A549 (cell line): Measurements from ENCODE around the gene LACTB. TPM values are rescaled to one million over a fixed set of nuclear protein-coding genes. Genes with fewer than 3 reads are reported as not detected.

Experiments
- ATAC-seq, 2 experiments: fragments of 200-7000 bp in 1 of 2; fragments of >200 bp in 1 of 2; cut with Nextera tagmentation in 1 of 2; cut with Tn5 transposase in 1 of 2; 3 replicates each; pipeline versions ENCODE4 v1.8.0 to v1.9.1; 2018 to 2020; ENCODE audit warnings: mild to moderate bottlenecking in 1 of 2, moderate library complexity in 1 of 2
- CTCF ChIA-PET: fragments of 300-600 bp; sonication (Branson Sonifier 250); formaldehyde crosslinking; extraction: SDS; loops from one replicate; lab custom pipeline; 2021; ENCODE audit warnings: antibody characterized with exemption, inconsistent platforms; lab: Yijun Ruan, JAX
- POLR2A ChIA-PET: fragments of 350-600 bp; formaldehyde crosslinking; extraction: SDS; loops from one replicate; lab custom pipeline; 2021; ENCODE audit warnings: antibody characterized with exemption, inconsistent platforms; lab: Yijun Ruan, JAX
- DNase-seq, 2 experiments: peaks; one replicate each; pipeline versions ENCODE4 v3.0.0 to v3.0.0-alpha.2; 2011 to 2016; ENCODE audit warnings: low read depth in 1 of 2, low spot score in 1 of 2
- FAIRE-seq: peaks from 2 replicates; lab custom pipeline; 2011; peaks lifted over from hg19 to GRCh38; lab: Jason Lieb, UNC
- H3K27ac ChIP-seq, 2 experiments: fragments of >200 bp; sonication (Bioruptor Twin); formaldehyde crosslinking; 3 replicates each; pipeline ENCODE4 v1.5.1; 2016 to 2017
- H3K4me1 ChIP-seq: fragments of >200 bp; sonication (Bioruptor Twin); formaldehyde crosslinking; 3 replicates; pipeline ENCODE4 v1.6.1; 2016
- H3K4me2 ChIP-seq: fragments of >200 bp; sonication (Bioruptor Twin); formaldehyde crosslinking; 3 replicates; pipeline ENCODE4 v1.6.1; 2016
- H3K4me3 ChIP-seq: fragments of >200 bp; sonication (Bioruptor Twin); formaldehyde crosslinking; 3 replicates; pipeline ENCODE4 v1.5.1; 2016
- H3K9me3 ChIP-seq: fragments of >200 bp; sonication (Bioruptor Twin); formaldehyde crosslinking; 3 replicates; pipeline ENCODE4 v1.6.1; 2016
- BHLHE40 ChIP-seq: IDR thresholded peaks from 2 replicates; pipeline ENCODE4 v1.6.1; 2012; ENCODE audit warnings: low read depth, low read length, inconsistent platforms
- CBX2 ChIP-seq: fragments of 200-600 bp; sonication (generic); IDR thresholded peaks from 2 replicates; pipeline ENCODE4 v1.6.1; 2016; ENCODE audit warnings: low read depth, mild to moderate bottlenecking, borderline replicate concordance
- CEBPB ChIP-seq, 2 experiments: fragments of >200 bp in 1 of 2; sonication (Bioruptor Twin) in 1 of 2; formaldehyde crosslinking in 1 of 2; IDR thresholded peaks; 2 replicates each; pipeline ENCODE4 v1.6.1; 2012 to 2016
- ELK1 ChIP-seq: fragments of 150-350 bp; IDR thresholded peaks from 2 replicates; pipeline ENCODE4 v1.6.1; 2014; ENCODE audit warnings: low read depth, mild to moderate bottlenecking, low read length
- EP300 ChIP-seq, 2 experiments: fragments of >200 bp; sonication (Bioruptor Twin); formaldehyde crosslinking; IDR thresholded peaks; 2 replicates in 1 of 2; 3 replicates in 1 of 2; pipeline ENCODE4 v1.6.1; 2016 to 2017
- HES2 ChIP-seq: fragments of >200 bp; sonication (Bioruptor Twin); formaldehyde crosslinking; IDR thresholded peaks from 2 replicates; pipeline ENCODE4 v1.6.1; 2016
- JUN ChIP-seq, 2 experiments: fragments of >200 bp; sonication (Bioruptor Twin); formaldehyde crosslinking; IDR thresholded peaks; 2 replicates in 1 of 2; 3 replicates in 1 of 2; pipeline ENCODE4 v1.6.1; 2016 to 2017
- KDM5A ChIP-seq: fragments of 200-600 bp; sonication (generic); IDR thresholded peaks from 2 replicates; pipeline ENCODE4 v1.6.1; 2016; ENCODE audit warnings: antibody characterized with exemption, mild to moderate bottlenecking
- POLR2A ChIP-seq: IDR thresholded peaks from 2 replicates; pipeline ENCODE4 v1.6.1; 2012; ENCODE audit warnings: mild to moderate bottlenecking, low read length
- POLR2AphosphoS2 ChIP-seq: conservative IDR thresholded peaks from 2 replicates; pipeline ENCODE4 v1.6.1; 2012; ENCODE audit warnings: low read length, improper control_type of control experiment, inconsistent platforms
- RARB ChIP-seq: fragments of 250-450 bp; sonication (Bioruptor Pico); IDR thresholded peaks from 2 replicates; pipeline ENCODE4 v1.8.0; 2021; ENCODE audit warnings: mild to moderate bottlenecking, moderate library complexity
- REST ChIP-seq: fragments of 200-600 bp; sonication (generic); IDR thresholded peaks from 2 replicates; pipeline ENCODE4 v1.6.1; 2016; ENCODE audit warnings: antibody characterized with exemption, mild to moderate bottlenecking, moderate library complexity
- RFX5 ChIP-seq: fragments of 450-650 bp; IDR thresholded peaks from 2 replicates; pipeline ENCODE4 v1.7.1; 2014; ENCODE audit warnings: antibody characterized with exemption, mild to moderate bottlenecking, moderate library complexity
- RNF2 ChIP-seq: fragments of 200-600 bp; sonication (generic); IDR thresholded peaks from 2 replicates; pipeline ENCODE4 v1.6.1; 2016; ENCODE audit warnings: low read depth, mild to moderate bottlenecking, antibody characterized with exemption, moderate library complexity, borderline replicate concordance
- SREBF2 ChIP-seq: fragments of 450-650 bp; IDR thresholded peaks from 2 replicates; pipeline ENCODE4 v1.6.1; 2014; ENCODE audit warnings: mild to moderate bottlenecking, moderate library complexity
- TP53 ChIP-seq: fragments of 250-450 bp; sonication (Bioruptor Pico); IDR thresholded peaks from 2 replicates; pipeline ENCODE4 v1.5.0; 2021; ENCODE audit warnings: mild to moderate bottlenecking, moderate library complexity
- ZC3H11A ChIP-seq: fragments of 450-650 bp; IDR thresholded peaks from 2 replicates; pipeline ENCODE4 v1.6.1; 2014; ENCODE audit warnings: antibody characterized with exemption, mild to moderate bottlenecking
- WGBS: methylation state at CpG from one replicate; pipeline ENCODE4 v1.1.6; 2017; ENCODE audit errors: missing lambda C conversion rate; 5-methylcytosine and 5-hydroxymethylcytosine counted together
- polyA plus RNA-seq, 4 experiments: library from polyadenylated mRNA; depleted of rRNA in 3 of 4; stranded (reverse); fragments of >200 nt; fragmentation: RNase III in 1 of 4; extraction: RNeasy Plus Mini Kit Qiagen cat#74134 plus additional on column Dnase treatment in 1 of 4; gene quantifications; 2 replicates in 3 of 4; 3 replicates in 1 of 4; pipeline ENCODE4 v1.2.3, GENCODE V29; 2011 to 2017
- TF ChIP-seq, protein P1 (sequence below): fragments of 250-450 bp; sonication (Bioruptor Pico); IDR thresholded peaks from 2 replicates; pipeline ENCODE4 v1.5.0; 2021; ENCODE audit warnings: mild to moderate bottlenecking, moderate library complexity, borderline replicate concordance
- TF ChIP-seq, protein P2 (sequence below): IDR thresholded peaks from 2 replicates; pipeline ENCODE4 v1.6.1; 2012; ENCODE audit warnings: low read depth, borderline replicate concordance
- TF ChIP-seq, protein P3 (sequence below): IDR thresholded peaks from 2 replicates; pipeline ENCODE4 v1.6.1; 2012
- TF ChIP-seq, protein P4 (sequence below): IDR thresholded peaks from 2 replicates; pipeline ENCODE4 v1.6.1; 2012

Gene LACTB
- polyA plus RNA-seq, 2 of the 4 experiments (the other 2 are of a cell fraction), result 56.5 to 59.6 TPM

DNA sequence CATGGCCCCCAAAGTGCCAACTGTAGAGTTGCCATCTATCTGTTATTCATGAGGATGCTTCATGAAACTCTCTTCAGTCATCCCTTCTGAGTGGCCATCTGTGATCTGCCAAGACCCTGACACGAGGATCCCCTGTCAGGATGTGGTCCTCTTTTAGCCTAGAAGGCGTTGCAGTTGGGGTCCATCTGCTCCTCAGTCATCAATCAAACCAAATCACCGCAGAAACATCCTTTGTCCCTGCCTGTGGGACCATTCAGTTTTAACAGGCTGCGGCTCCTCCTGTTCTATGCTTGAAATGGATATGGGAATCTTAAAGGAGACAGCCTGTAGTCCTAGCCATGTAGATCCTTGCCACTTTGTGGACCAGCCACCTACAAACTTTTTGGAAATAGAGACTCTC, 41.6 kb downstream of the LACTB start:
- H3K9me3 ChIP-seq, result peaks cover 10% of the 10 kb centered on the region
- peaks cover 5% of the 10 kb centered on the region; the same call in 2 of the 3 replicates for H3K4me1 ChIP-seq
- H3K27ac ChIP-seq, result no peak overlapping the region
- 76% methylated on average over 4 of the region's 4 CpGs for WGBS
- ChIA-PET POLR2A (interaction anchor here (0.7 kb wide), 1 partner anchor 212 kb away, joined by 4 read pairs; no protein-coding TSS in a partner anchor), CTCF (no interaction called here)
- FAIRE-seq (no peak), ATAC-seq (no peak), DNase-seq (no peak)
- TF ChIP-seq BHLHE40, result no peak
- H3K4me3 ChIP-seq, result no peak overlapping the region
- no peak overlapping the region for H3K4me2 ChIP-seq

- no peak for DNase-seq
- Histone ChIP-seq H3K4me1 (no peaks in the 10 kb centered on the region), H3K27ac (no peak overlapping the region), H3K4me2 (no peak overlapping the region), H3K9me3 (peaks cover 10% of the 10 kb centered on the region), H3K4me3 (no peak overlapping the region)
- TF ChIP-seq, protein P1, sequence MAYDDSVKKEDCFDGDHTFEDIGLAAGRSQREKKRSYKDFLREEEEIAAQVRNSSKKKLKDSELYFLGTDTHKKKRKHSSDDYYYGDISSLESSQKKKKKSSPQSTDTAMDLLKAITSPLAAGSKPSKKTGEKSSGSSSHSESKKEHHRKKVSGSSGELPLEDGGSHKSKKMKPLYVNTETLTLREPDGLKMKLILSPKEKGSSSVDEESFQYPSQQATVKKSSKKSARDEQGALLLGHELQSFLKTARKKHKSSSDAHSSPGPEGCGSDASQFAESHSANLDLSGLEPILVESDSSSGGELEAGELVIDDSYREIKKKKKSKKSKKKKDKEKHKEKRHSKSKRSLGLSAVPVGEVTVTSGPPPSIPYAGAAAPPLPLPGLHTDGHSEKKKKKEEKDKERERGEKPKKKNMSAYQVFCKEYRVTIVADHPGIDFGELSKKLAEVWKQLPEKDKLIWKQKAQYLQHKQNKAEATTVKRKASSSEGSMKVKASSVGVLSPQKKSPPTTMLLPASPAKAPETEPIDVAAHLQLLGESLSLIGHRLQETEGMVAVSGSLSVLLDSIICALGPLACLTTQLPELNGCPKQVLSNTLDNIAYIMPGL (CRISPR knock-in tag), result no peak
- TF ChIP-seq REST (no peak), RARB (no peak), RFX5 (no peak), EP300 (IDR thresholded peaks at IDR 0.05) (no peak), SREBF2 (no peak), JUN (IDR thresholded peaks at IDR 0.05) (no peak), CBX2 (no peak), ELK1 (no peak), POLR2AphosphoS2 (no peak), HES2 (no peak), ZC3H11A (no peak), CEBPB (IDR thresholded peaks at IDR 0.05) (no peak), POLR2A (no peak), KDM5A (no peak), RNF2 (no peak), TP53 (no peak)
- TF ChIP-seq, protein P2, sequence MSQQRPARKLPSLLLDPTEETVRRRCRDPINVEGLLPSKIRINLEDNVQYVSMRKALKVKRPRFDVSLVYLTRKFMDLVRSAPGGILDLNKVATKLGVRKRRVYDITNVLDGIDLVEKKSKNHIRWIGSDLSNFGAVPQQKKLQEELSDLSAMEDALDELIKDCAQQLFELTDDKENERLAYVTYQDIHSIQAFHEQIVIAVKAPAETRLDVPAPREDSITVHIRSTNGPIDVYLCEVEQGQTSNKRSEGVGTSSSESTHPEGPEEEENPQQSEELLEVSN, result no peak
- TF ChIP-seq, protein P3, sequence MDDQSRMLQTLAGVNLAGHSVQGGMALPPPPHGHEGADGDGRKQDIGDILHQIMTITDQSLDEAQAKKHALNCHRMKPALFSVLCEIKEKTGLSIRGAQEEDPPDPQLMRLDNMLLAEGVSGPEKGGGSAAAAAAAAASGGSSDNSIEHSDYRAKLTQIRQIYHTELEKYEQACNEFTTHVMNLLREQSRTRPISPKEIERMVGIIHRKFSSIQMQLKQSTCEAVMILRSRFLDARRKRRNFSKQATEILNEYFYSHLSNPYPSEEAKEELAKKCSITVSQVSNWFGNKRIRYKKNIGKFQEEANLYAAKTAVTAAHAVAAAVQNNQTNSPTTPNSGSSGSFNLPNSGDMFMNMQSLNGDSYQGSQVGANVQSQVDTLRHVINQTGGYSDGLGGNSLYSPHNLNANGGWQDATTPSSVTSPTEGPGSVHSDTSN, result no peak
- TF ChIP-seq, protein P4, sequence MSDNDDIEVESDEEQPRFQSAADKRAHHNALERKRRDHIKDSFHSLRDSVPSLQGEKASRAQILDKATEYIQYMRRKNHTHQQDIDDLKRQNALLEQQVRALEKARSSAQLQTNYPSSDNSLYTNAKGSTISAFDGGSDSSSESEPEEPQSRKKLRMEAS, result no peak
- 91% methylated on average over 6 of the region's 6 CpGs for WGBS
- FAIRE-seq, result no peak
- ATAC-seq, result no peak
- ChIA-PET POLR2A (no interaction called here), CTCF (interaction anchor here (1.3 to 1.5 kb wide), 2 partner anchors 10 to 32 kb away, joined by 4 read pairs; no protein-coding TSS in a partner anchor)
Observed at GRCh38 chr15:63165166-63165859, 43.7 kb downstream of the LACTB start.
